ENCODE results near the gene POU6F2.
A peak's percentile ranks its signal among the peaks of the same experiment; 100 is the strongest.

POU6F2 gene

DNA sequence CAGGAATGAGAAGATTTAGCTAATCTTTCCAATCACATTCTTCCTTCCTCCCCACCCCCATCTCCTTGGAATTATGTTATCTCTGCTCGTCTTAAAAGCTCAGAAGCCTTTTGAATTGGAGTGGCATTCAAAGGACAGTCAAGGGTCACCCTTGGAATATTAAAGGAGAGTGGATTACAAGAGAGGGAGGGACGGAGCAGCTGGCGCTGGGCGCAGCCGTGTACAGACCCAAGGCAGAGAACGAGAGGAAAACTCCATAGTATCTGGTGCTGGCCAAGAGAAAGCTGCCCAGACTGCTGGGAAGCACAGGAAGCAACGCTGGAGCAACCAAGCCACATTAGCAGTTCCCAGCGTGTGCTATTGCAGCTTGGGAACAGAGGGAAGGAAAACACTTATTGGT, 95.7 kb downstream of the POU6F2 start:
- DNase-seq: peak; percentile 50

DNA sequence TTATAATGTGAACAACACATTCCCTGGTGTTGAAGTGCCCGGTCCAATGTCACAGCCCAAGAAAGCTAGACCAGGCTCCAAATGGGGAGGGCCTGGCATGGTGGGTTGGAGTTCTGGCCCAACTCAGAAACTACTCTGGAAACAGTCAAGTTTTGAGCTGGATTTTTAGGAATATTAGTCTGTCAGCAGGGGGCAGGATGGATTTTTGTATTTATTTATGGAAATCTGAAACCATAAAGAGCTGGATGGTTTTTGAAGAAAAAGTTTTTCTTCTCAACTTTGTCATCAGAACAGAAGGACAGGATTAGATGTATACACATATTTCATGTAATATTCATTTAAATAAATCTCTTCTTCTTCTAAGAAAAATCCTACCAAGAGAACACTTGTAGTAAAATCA, 97.5 kb downstream of the POU6F2 start:
- no peak for DNase-seq

DNA sequence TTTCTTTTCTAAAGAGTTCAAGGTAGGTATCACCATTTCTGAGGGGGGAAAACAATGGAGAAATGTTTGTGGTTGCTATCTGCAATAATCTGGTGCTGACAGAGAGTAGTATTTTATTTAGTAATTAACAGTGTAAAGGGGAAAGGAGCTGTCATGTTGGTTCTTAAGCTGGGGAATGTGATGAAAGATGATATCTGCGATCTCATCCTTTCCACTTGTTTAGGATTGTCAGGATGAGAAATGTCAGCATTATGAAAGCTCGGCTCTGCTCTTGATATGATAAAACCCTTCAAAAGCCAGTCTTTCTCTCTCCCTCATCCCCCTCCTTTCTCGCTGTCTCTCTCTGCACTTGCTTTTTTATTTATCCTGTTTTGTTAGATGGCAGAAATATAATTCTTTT, 106.1 kb downstream of the POU6F2 start:
- no peak for DNase-seq

DNA sequence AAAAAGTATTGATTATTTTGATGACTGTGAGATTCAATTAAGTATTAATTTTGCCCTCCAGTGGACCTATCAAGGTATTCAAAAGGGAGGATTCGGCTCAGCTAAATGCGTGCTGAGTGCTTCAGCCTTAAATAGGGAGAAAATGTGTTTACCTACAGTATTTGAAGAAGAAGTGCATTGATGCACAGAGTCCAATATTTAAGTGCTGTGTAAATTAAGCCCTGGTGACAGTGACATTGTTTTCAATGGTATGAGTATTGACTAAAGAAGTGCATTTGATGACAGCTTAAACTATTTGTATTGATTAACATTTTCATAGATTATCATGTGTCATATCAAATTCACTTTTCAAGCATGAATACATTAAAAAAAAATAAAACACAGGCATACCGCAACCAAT, 106.6 kb downstream of the POU6F2 start:
- no peak for DNase-seq

DNA sequence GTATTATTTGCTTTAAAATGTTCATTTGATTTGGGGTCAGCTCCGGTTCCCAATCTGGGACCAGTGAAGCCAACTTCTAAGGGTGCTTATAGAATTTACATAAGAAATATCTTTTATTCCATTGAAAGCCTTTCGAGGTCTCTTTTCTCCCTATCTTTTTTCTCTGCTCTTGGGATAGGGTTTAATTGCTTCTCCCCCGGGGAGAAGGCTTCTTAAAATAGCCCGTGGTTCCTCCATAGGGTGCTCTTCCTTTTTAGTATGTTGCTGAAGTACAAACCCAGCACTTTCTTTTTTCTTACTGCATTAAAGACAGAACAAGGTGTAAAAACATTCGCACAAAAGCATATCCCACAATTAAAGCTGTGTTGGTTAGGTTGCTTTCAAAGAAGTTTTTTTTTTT, 107.5 kb downstream of the POU6F2 start:
- DNase-seq: no peak

DNA sequence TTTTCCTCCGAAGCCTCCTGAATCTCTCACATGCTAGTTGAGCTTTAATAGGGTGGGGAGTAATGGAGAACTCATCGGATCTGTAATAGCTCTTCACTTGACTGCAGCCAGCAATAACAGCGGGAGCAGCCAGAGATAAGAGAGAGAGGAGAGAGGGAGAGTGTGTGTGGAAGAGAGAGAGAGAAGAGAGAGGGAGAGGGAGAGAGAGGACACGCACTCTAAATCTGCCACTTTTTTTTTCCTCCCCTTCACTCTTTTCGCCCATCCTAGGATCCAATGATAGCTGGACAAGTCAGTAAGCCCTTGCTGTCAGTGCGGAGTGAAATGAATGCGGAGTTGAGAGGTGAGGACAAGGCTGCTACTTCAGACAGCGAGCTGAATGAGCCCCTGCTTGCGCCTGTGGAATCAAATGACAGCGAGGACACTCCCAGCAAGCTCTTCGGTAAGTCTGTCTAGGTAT, 107.9 kb downstream of the POU6F2 start:
- no peak for DNase-seq

DNA sequence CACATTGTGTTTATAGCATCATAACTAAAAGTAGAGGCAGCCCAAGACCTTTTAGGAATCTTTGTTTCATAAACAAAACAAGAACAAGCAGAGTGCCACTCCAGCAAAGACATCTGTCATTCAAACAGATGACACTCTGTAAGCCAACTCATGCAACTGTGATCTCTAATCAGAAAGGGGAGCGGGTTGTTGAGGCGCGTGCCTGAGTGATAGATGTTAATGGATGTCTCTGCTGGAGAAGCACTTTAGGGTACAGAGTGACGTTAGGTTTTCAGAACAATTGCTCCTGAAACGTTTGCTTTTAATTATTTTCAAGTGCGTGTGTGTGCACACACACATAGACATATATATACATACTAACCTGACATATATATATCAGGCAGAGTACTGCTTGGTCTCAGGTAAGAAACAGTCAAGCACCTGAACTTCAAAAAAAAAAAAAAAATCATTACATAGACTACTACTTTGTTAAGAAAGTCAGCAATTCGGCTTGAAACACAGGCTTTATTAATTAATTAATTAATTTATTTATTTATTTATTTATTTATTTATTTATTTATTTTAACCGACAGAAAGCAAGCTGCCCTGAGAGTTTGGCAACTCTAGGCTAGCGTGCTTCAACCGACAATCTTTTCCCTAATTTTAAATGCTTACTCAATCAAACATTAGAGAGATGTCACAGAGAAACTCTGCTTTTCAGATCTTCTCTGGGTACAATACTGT, 109.1 kb downstream of the POU6F2 start:
- no peak for DNase-seq

DNA sequence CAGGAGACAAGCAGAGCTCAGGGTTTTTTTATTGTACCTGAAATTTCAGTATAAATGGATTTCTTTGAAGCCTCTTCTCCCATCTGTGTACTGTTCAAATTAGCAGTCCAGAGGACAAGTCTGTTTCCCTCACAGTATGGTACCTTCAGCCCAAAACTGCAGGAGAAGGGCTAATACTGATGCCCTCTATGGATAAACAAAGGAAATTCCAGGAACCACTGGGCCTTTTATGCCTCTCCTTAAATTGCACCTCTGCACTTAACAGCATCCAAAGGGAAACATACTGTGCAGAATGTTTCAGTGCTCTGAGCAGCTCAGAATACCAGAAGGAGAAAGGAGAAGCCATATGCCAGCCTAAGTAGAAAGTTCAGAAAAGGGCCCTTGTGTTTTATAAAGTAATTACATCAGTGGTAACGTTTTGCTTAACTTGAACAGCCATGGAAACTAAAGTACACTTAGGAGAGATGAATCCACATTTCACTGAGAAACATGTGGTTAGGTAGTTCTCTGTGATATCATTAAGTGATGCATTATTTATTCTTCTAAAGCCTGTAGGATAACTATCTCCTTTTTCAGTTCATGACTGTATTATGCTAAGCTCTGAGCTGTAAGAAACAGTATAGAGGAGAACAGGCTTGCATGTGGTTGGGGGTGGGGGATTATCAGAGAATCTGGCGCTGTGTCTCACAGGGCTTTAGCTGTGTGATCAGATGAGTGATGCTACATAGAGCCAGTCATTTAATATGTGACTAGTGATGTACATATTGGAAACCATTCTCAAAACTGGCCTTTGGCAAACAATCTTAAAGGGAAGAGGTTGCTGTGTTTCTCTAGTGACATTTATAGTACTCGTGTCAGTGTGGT, 111.3 kb downstream of the POU6F2 start:
- DNase-seq: no peak

DNA sequence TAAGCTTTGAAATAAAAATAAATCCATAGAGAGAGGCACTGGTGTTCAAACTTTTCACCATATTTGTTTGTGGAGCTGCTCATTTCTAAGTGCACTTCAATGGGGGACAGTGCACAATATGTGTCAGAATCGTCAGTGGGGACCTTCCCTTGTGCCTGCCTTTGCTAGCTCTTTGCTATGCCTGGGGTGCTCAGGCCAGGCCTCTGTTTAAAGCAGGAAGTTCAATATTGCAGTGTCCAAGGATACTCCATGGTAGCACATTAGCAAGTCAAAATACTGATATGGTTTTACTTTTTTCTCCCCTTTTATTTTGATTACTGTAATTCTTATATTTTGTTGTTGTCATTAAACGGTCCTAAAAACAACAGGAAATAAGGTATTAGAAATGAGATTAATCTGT, 113.4 kb downstream of the POU6F2 start:
- DNase-seq: no peak

DNA sequence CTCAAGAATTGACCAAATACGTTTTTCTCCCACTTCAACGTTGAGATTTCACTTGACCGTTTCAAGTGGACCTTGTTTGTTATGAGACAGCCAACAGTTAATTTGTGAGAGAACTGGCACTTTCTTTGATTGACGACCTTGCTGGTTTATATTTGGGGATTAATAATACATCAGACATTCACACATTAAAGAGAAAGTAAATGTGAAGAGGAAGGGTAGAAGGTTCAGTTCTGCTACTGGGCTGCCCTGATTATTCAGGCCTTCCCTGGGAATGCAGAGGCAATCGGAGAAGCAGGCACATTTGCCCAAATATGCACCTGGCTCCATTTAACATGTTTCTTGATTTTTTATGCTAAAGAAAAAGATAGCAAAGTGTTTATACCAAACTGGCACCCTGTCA, 114.1 kb downstream of the POU6F2 start:
- no peak for DNase-seq

DNA sequence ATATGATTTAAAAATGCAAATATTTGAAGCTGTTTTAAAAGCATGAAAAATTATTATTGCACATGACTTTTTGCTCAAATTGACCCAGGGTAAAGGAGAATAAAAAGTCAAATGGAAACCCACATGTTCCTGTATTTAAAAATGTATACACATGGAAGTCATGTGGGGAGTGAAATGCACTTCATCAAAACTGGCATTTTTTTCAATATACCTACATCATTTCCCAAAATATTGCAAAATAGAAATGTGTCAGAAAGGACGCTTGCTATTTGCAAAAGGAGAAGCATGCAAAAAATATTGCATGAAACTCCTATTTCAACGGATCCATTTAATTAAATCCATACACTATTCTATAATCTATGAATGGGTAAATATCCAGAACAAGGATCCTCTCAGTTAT, 117.0 kb downstream of the POU6F2 start:
- no peak for DNase-seq

DNA sequence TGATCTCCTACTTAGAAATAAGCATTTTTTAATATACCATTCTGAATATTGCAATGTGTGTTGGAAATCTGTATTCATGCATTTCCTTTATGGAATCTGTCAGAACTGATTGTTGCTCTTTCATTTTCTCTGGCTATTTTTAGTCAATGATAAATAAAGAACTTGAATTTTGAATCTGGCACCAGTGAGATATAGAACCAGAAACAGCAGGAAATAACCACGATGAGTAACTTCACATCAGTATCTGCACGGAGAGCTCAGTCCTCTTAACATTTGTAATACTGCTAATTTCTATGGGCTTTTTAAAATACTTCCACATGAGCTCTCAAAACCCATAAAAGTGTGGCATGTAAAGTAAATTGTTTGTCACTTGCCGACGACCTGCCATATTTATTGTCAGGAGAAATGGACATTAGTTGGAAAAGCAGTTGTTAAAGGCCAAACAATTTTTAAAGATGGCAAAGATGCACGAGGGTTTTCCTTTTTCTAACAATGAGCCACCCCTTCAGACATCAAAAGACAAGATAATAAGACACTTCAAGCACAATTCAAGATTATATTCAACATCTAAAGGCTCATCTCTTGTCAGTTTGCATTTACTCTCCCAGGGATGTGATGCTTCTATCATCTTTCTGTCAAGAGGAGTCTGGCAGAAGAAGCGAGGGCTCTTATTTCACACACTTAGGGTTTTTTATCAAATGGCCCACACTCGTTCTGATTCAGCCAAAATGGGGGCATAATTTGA, 118.3 kb downstream of the POU6F2 start:
- DNase-seq: no peak

DNA sequence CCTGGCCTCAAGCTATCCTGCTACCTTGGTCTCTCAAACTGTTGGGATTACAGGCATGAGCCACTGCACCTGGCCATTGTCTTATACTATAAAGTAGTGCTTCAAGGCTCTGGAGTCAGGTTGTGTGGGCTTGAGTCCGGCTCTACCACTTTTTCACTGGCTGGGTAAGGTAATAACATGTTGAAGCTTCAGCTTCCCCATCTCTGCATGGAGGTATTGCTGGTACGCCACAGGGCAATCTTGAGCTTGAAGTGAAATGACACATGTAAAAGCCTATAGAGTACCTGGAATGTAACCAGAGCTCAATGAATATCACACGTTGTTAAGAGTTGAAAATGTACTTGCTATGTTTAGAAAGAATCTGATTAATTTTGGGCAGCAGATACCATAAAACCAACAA, 120.8 kb downstream of the POU6F2 start:
- DNase-seq: no peak

DNA sequence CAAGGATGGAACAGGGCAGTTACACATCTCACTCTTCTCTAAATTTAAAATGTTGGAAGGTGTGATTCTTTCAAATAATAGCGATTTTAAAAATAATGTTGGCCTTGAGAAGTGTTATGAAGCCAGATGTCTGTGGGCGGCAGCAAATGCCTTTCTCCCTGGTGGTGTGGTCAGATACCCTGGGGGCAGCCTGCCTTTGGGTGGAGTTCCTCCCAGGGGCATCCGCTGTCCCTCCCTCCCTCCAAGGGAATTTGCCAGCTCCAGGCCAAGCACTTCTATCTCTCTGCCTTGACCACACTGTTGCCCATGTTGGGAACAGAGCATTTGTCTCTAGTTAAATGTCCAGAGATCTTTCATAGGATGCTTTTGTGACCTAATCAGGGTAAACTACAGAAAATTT, 121.4 kb downstream of the POU6F2 start:
- DNase-seq: no peak

DNA sequence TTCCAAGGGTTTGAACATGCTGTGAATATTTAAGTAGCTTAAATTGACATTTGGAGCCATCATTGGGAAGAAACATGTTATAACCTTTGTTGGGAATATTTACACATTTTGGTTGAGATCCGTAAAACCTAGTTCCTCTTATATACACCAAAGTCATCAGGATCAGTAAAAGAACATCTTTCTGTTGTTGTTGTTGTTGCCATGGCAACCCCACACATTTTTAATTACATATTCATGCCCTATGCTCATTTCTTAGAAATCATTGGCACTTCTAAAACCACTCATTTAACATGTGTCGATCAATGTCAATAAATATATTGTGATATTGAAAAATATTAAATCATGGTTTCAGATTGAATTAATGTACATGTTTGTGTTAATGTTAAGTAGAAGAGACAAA, 122.6 kb downstream of the POU6F2 start:
- DNase-seq: no peak

DNA sequence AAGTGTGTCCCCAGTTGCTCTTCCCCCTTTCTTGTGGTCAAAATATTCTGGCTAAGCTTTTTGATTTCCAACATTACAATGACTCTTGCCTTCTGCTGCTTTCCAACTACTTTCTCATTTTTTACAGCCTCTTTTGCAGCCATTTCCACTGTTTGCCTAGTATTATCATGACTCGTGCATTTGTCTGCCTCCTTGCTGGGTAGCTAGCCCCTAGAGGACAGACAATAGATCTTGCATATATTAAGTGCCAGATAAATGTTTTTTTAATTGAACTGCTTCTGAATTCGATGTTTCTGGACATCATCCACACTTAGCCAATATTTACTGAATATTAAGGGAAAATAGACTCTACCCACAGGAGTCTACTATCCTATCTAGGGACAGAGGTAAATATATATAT, 124.5 kb downstream of the POU6F2 start:
- DNase-seq: no peak

DNA sequence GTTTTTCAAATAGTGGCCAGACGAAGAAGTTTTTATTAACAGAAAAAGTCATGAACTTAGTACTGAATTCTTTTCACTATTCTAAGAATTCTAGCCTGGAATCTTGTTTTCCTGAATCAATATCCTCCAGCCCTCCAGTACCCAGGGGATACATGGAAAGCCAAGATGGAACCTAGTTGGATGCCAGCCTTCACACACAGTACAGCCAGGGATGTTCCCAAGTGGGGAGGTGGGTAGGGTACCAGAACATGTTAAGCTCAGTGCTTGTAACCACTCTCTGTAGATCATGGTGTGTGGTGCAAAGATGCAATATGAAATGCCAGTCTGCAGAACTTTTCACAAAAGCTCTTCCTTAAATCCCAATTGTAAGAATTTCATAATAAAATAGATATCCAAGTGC, 128.0 kb downstream of the POU6F2 start:
- no peak for DNase-seq

DNA sequence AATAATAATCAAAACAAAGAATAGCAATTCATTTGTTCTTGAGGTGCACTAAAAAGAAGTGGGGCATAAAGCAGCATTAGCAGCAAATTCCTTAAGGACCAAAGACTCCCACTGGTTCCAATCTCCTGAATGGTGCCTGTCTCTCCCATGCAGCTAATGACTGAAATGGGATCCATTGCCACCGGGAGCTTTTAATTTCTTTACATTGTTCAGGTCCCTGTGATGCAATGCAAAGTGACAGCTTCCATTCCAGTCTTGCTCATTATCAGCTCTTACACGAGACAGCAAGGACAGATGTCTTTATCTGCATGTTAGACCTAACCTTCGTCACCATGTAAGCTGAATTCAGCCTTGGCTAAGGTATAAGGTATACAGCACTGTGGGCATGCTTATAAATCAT, 148.1 kb downstream of the POU6F2 start:
- DNase-seq: no peak

DNA sequence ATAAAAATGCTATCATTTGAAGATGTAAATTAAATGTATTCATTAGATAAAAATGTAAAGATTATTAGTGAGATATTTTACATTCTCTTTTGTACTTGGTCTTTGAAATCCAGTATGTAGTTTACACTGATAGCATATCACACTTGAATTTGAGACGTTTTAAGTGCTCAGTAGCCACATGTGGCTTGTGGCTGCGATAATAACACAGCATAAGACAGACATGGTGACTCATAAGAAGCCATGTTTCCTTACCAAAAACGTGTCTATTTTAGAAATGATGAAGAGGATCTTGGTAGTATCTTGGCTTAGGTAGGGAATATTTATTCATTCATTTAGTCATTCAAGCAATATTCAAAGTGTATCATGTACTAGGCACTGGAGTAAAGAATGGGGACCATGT, 149.3 kb downstream of the POU6F2 start:
- no peak for DNase-seq

DNA sequence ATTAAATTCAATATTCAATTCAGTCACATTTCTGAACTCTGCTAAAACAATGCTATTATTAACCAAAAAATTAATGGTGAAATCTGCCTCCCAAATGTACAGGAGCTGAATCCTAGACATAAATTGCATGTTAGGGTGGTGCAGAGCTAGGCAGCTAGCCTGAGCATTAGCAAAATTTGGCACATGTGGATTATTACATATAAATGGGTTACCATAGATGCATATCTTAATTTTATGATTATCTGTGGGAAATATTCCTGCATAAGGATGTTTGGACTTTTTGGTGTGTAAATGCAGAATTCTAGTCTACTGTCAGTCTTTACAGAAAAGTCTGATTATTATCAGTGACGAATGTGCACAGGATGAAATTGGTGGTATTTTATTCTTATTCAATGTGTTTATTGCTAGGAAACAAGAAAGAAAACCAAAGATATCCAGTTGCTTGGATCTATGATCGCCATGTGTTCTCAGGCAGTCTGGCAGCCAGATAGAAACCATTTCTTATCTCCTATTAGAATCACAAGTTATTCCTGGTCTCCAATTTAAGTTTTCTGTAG, 150.7 kb downstream of the POU6F2 start:
- DNase-seq: no peak

DNA sequence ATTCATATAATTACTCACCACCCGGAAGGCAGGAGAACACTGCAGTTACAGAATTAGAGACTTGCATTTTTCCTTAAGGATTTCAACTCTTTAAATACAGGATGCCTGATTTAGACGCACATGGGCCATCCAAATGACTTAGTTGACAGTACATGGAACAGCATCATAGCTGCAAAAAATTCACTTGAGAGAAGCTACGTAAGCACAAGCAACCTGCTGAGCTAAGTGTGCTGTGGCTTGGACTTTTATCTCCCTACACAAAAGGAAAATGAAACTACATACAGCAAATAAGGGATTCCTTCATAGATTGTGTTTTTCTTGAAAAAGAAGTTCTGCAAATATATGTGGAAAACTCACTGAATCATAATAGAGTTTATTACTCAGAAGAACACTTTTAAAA, 152.6 kb downstream of the POU6F2 start:
- no peak for DNase-seq

DNA sequence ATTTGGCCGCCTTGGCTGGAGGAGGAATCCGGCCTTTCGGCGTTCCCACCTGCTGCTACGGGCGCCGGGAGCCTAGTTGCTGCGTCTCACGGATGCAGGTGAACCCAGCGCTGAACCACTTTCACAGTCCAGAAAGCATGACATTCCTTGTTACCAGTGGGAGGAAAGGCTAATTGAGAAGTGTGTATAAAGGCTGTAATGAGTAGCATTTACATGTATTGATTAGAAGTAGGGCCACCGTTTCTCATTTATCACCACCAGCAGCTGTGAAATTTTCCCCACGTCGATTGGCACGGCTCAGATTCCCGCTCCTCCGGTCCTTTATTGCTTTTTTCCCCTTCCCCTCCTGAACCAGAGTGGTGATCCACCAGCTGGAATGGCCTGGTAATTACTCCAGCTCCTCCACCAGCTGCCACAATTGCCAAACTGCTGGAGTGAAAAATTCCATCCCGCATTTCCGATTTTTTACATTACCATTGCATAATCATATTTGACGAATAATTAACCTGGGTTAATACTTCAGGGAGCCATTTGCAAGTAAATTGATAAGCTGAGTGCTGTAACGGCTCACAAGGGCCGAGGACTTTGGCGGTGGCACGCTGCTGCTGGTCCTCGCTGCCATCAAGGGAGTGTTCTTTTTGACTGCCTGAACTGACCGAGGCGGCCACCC, 153.3 kb downstream of the POU6F2 start:
- no peak for DNase-seq

DNA sequence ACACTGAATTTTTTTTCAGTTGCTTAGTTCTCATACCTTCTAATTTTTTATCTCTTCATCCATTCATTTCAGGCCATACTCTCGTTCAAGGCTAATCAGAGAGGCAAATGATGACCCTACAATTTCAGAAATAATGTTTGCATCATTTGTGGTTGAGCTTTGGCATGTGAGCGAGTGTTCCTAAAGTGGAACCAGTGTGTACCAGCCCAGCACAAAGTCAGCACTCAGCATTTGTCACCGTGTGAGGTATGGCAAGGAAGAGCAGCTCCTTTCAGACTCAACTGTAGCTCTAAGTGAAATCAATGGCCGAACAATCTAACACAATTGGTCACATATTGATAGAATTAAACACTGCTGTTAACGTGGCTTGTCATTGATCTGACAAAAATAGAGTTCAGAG, 154.6 kb downstream of the POU6F2 start:
- no peak for DNase-seq

Data from left hindlimb (tissue), 1 donor.